Measurements from ENCODE around the gene FBXO48.
"Not testable (repeated sequence)": the region's sequence is repeated elsewhere in the genome, so short reads cannot be mapped to it uniquely, and the experiment has no call there.

FBXO48 gene

GRCh38 chr2:68467077-68467960, at the start of gene FBXO48, which contains the start of gene APLF:
Gene FBXO48, minus strand, starts transcription at chr2:68467294. Its CDS starts 2,149 bp downstream, at chr2:68465145.
Gene APLF, plus strand, starts transcription at chr2:68467585. Its CDS starts 147 bp downstream, at chr2:68467732.
- DNase-seq, result peak; percentile 97

- no peak for DNase-seq
Measured at GRCh38 chr2:68516051-68516955, 49.2 kb upstream of the FBXO48 start.

- DNase-seq, result no peak
Measured at GRCh38 chr2:68514316-68514929, 47.3 kb upstream of the FBXO48 start.

- peak; percentile 32 for DNase-seq
Measured at GRCh38 chr2:68512966-68513365, 45.9 kb upstream of the FBXO48 start.

GRCh38 chr2:68512326-68512725, 45.2 kb upstream of the FBXO48 start:
- DNase-seq, result no peak

GRCh38 chr2:68506170-68506569, 39.1 kb upstream of the FBXO48 start:
- DNase-seq, result no peak

- DNase-seq, result no peak
Measured at GRCh38 chr2:68505603-68506159, 38.6 kb upstream of the FBXO48 start.

GRCh38 chr2:68501768-68502167, 34.7 kb upstream of the FBXO48 start:
- DNase-seq, result no peak

GRCh38 chr2:68500649-68501048, 33.6 kb upstream of the FBXO48 start:
- DNase-seq, result no peak

GRCh38 chr2:68499133-68499532, 32.0 kb upstream of the FBXO48 start:
- DNase-seq, result no peak

- DNase-seq, result no peak
Measured at GRCh38 chr2:68491582-68491981, 24.5 kb upstream of the FBXO48 start.

GRCh38 chr2:68489282-68489681, 22.2 kb upstream of the FBXO48 start:
- DNase-seq, result no peak

- not testable (repeated sequence) for DNase-seq
Measured at GRCh38 chr2:68488605-68489004, 21.5 kb upstream of the FBXO48 start.

- DNase-seq, result peak; percentile 21
Measured at GRCh38 chr2:68487773-68488355, 20.8 kb upstream of the FBXO48 start.

GRCh38 chr2:68483011-68483410, 15.9 kb upstream of the FBXO48 start:
- no peak for DNase-seq

GRCh38 chr2:68482296-68482820, 15.3 kb upstream of the FBXO48 start:
- no peak for DNase-seq

GRCh38 chr2:68478688-68479087, 11.6 kb upstream of the FBXO48 start:
- no peak for DNase-seq

GRCh38 chr2:68476454-68476853, 9.4 kb upstream of the FBXO48 start:
- DNase-seq, result no peak

- no peak for DNase-seq
Measured at GRCh38 chr2:68475576-68475975, 8.5 kb upstream of the FBXO48 start.

GRCh38 chr2:68475110-68475509, 8.0 kb upstream of the FBXO48 start:
- no peak for DNase-seq

- no peak for DNase-seq
Measured at GRCh38 chr2:68472796-68473414, 5.8 kb upstream of the FBXO48 start.

- no peak for DNase-seq
Measured at GRCh38 chr2:68471385-68471784, 4.3 kb upstream of the FBXO48 start.

Measured in NCI-H2171 treated with DMSO at 0.1 percent for 48 hours (cell line).